ENCODE measurements around the gene LRRC4B. TPM values are rescaled to one million over a fixed set of nuclear protein-coding genes. Genes with fewer than 3 reads are reported as not detected.
"Not testable (repeated sequence)": the region's sequence is repeated elsewhere in the genome, so short reads cannot be mapped to it uniquely, and the experiment has no call there.

The LRRC4B gene
- total and polyA plus RNA-seq, 12 donors: 0.07 to 24.1 (median 1.3) TPM

- DNase-seq; intact Hi-C loops (cut with DNase I); H3K9me3 ChIP-seq (replicated peaks in 1 of 3); H3K36me3 ChIP-seq (replicated peaks in 1 of 2); H3K4me3 ChIP-seq; H3K4me1 ChIP-seq (replicated peaks in 1 of 2); H3K27me3 ChIP-seq; H3K27ac ChIP-seq: not testable (repeated sequence)
- WGBS, 4 donors: 42 to 70% (median 45%) methylated on average over 17 to 44 of the region's 56 CpGs; no CpG with 5 or more reads in 1 of the 4 donors
These were observed 36.2 kb upstream of the LRRC4B start for GRCh38 chr19:50604264-50605073.

- no peaks in the 10 kb centered on the region for H3K36me3 ChIP-seq (replicated peaks in 1 of 2)
- no peaks in the 10 kb centered on the region for H3K4me1 ChIP-seq (replicated peaks in 1 of 2)
- no peak for TF ChIP-seq POLR2A (IDR thresholded peaks at IDR 0.05)
- no peak for TF ChIP-seq CTCF (IDR thresholded peaks at IDR 0.05)
- no peak overlapping the region for H3K27ac ChIP-seq
- DNase-seq: no peak
- peaks cover 6% of the 10 kb centered on the region for H3K27me3 ChIP-seq
- 69 to 80% (median 75%) methylated on average over 4 of the region's 4 CpGs for WGBS, 4 donors
- no peak overlapping the region for H3K4me3 ChIP-seq
- intact Hi-C loops (cut with DNase I): no loop called here
- H3K9me3 ChIP-seq (replicated peaks in 1 of 3): no peaks in the 10 kb centered on the region
These were observed 34.7 kb upstream of the LRRC4B start for GRCh38 chr19:50602935-50603334.

GRCh38 chr19:50602496-50602895, 34.3 kb upstream of the LRRC4B start:
- Histone ChIP-seq H3K4me1 (replicated peaks in 1 of 2) (no peaks in the 10 kb centered on the region), H3K27me3 (peaks cover 6% of the 10 kb centered on the region), H3K4me3 (no peak overlapping the region), H3K27ac (no peak overlapping the region), H3K9me3 (replicated peaks in 1 of 3) (no peaks in the 10 kb centered on the region), H3K36me3 (replicated peaks in 1 of 2) (no peaks in the 10 kb centered on the region)
- 74 to 83% (median 76%) methylated on average over 6 of the region's 6 CpGs for whole genome bisulfite sequencing, 4 donors
- TF ChIP-seq CTCF (IDR thresholded peaks at IDR 0.05) (no peak), POLR2A (IDR thresholded peaks at IDR 0.05) (no peak)
- no peak for DNase-seq
- intact Hi-C loops (cut with DNase I): no loop called here

- TF ChIP-seq POLR2A (IDR thresholded peaks at IDR 0.05): no peak
- TF ChIP-seq CTCF (IDR thresholded peaks at IDR 0.05): no peak
- no peak overlapping the region for H3K4me3 ChIP-seq
- H3K9me3 ChIP-seq (replicated peaks in 1 of 3): no peaks in the 10 kb centered on the region
- DNase-seq: no peak
- H3K36me3 ChIP-seq (replicated peaks in 1 of 2): no peaks in the 10 kb centered on the region
- H3K27me3 ChIP-seq: peaks cover 6% of the 10 kb centered on the region
- intact Hi-C loops (cut with DNase I): no loop called here
- no peak overlapping the region for H3K27ac ChIP-seq
- H3K4me1 ChIP-seq (replicated peaks in 1 of 2): no peaks in the 10 kb centered on the region
- WGBS, 4 donors: 69 to 83% (median 78%) methylated on average over 5 of the region's 5 CpGs
These were observed 33.8 kb upstream of the LRRC4B start for GRCh38 chr19:50602089-50602422.

All from adrenal gland (tissue), 12 donors.